ENCODE results near the gene TBC1D3B.
"Not testable (repeated sequence)": the region's sequence is repeated elsewhere in the genome, so short reads cannot be mapped to it uniquely, and the experiment has no call there.

TBC1D3B gene

DNA sequence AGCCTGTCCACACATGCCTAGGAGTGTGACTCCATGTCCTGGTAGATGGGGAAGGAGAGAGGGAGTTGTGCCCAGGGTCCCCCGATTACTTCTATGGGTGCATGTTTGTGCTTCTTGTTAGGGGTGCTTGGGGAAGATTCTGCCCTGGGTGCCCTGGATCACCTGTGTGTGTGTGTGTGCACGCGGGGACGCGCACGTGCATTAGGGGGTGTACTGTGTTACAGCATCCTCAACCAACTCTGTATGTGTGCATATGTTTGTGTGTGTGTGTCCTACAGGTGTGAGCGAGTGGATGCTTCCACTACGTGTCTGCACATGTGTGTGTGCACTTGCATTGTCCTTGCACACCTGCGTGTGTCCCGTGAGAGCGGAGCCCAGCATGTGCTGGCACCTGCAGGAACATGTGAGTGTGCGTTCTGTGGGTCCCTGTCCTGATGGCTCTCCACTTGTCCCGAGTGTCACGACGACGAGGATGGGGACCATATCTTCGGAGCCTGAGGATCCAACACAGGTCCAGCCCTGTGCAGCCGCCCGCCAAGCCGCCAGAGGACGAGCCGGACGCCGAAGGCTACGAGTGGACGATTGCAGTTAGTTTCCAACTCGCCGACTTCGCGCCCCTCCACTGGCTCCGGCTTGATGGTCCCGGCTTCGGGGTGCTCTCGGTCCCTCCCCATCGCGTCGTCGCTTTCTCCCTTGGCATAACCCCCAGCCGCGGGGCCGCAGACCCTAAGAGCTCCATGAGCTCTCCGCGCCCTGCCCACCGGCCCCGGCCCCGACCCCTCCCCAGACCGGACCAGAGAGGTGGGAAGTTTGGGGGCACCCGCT lies 6.0 kb upstream of the TBC1D3B start:
- Histone ChIP-seq H3K4me3 (ENCODE audit: low read length in 2 of 2) (peak overlapping the region; percentile 35 to 74), H3K4me2 (ENCODE audit: insufficient read depth, low read length, poor library complexity, severe bottlenecking) (peak overlapping the region; percentile 100), H3K4ac (ENCODE audit: low read length) (no peak overlapping the region), H3K9me3 (replicated peaks in 1 of 2; ENCODE audit: control insufficient read depth in 2 of 2, insufficient read depth in 1 of 2, low read depth in 1 of 2, low read length in 2 of 2) (peaks cover 0 to 2% of the 10 kb centered on the region in 2 donors), H3K27ac (replicated peaks; ENCODE audit: low read length) (no peak overlapping the region), H3K18ac (ENCODE audit: low read length) (peak overlapping the region; percentile 99), H2BK12ac (ENCODE audit: low read length) (peak overlapping the region; percentile 53), H2BK5ac (ENCODE audit: low read length) (peak overlapping the region; percentile 7), H2AK5ac (ENCODE audit: low read depth, low read length) (peak overlapping the region; percentile 88), H2BK120ac (ENCODE audit: low read depth, low read length) (peak overlapping the region; percentile 26), H3K23ac (ENCODE audit: low read depth, low read length, poor library complexity) (peak overlapping the region; percentile 62), H2AFZ (ENCODE audit: low read length) (peak overlapping the region; percentile 92), H3K14ac (ENCODE audit: low read length) (peak overlapping the region; percentile 87), H4K91ac (ENCODE audit: low read depth, low read length, poor library complexity) (no peak overlapping the region), H3K4me1 (ENCODE audit: control insufficient read depth in 2 of 2, insufficient read depth in 1 of 2, low read depth in 1 of 2, low read length in 2 of 2) (peaks cover 0 to 8% of the 10 kb centered on the region in 2 donors), H3K79me1 (ENCODE audit: low read depth, low read length) (peaks cover 4% of the 10 kb centered on the region), H3K27me3 (ENCODE audit: control insufficient read depth in 3 of 3, insufficient read depth in 3 of 3, low read depth in 1 of 3, low read length in 3 of 3) (peaks cover 0 to 49% (median 14%) of the 10 kb centered on the region in 3 experiments), H3K9ac (ENCODE audit: low read depth, low read length, poor library complexity) (peak overlapping the region; percentile 85), H2BK15ac (ENCODE audit: low read length) (peak overlapping the region; percentile 80), H4K8ac (ENCODE audit: low read depth, low read length) (peak overlapping the region; percentile 100), H3K36me3 (replicated peaks in 1 of 2; ENCODE audit: control insufficient read depth in 2 of 2, insufficient read depth in 2 of 2, low read length in 2 of 2) (no peaks in the 10 kb centered on the region)
- WGBS, 2 donors (ENCODE audit: extremely low coverage in 2 of 2, insufficient read length in 2 of 2, insufficient replicate concordance in 1 of 2): no CpG with 5 or more reads among the region's 48 CpGs
- no peak for DNase-seq (ENCODE audit: low spot score)

DNA sequence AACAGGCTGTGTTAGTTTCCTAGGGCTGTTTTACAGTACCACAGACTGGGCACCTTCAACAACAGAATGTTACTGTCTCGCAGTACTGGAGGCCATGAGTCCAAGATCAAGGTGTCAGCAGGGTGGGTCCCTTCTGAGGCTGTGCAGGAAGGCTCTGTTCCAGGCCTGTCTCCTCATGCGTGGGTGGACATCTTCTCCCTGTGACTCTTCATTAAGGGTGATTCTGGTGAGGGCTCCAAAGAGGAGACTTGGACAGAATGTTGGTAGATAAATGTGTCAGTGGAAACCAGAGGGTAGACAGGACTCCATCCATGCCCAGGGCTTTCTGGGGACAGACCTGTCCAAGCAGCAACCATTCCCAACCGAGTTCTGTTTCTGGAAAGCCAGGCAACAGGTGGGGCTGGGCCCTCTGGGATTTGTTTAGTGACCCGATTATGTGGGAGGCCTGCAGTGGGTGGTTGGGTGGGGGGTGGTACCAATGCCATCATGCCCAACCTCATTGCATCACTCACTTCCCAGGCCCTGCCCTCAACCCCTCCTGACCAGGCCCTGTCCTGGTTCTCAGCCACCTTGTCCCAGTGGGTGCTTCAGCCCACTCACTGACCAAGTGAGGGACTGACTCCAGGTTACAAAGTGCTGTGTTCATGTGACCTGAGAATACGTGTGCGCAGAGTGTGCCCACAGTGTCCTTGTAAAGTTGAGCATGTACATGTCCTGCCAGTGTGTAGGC lies 5.2 kb upstream of the TBC1D3B start:
- not testable (repeated sequence) for H3K79me1 ChIP-seq (ENCODE audit: low read depth, low read length); H3K4me1 ChIP-seq (ENCODE audit: control insufficient read depth in 2 of 2, insufficient read depth in 1 of 2, low read depth in 1 of 2, low read length in 2 of 2); H3K9ac ChIP-seq (ENCODE audit: low read depth, low read length, poor library complexity); H2BK15ac ChIP-seq (ENCODE audit: low read length); H3K4ac ChIP-seq (ENCODE audit: low read length); H4K91ac ChIP-seq (ENCODE audit: low read depth, low read length, poor library complexity); H3K4me2 ChIP-seq (ENCODE audit: insufficient read depth, low read length, poor library complexity, severe bottlenecking); H3K14ac ChIP-seq (ENCODE audit: low read length); H3K9me3 ChIP-seq (replicated peaks in 1 of 2; ENCODE audit: control insufficient read depth in 2 of 2, insufficient read depth in 1 of 2, low read depth in 1 of 2, low read length in 2 of 2); H2BK5ac ChIP-seq (ENCODE audit: low read length); H3K36me3 ChIP-seq (replicated peaks in 1 of 2; ENCODE audit: control insufficient read depth in 2 of 2, insufficient read depth in 2 of 2, low read length in 2 of 2); H3K18ac ChIP-seq (ENCODE audit: low read length); H3K23ac ChIP-seq (ENCODE audit: low read depth, low read length, poor library complexity); H3K27ac ChIP-seq (replicated peaks; ENCODE audit: low read length); H4K8ac ChIP-seq (ENCODE audit: low read depth, low read length); H2BK120ac ChIP-seq (ENCODE audit: low read depth, low read length); DNase-seq (ENCODE audit: low spot score); H2AK5ac ChIP-seq (ENCODE audit: low read depth, low read length); H2AFZ ChIP-seq (ENCODE audit: low read length); H2BK12ac ChIP-seq (ENCODE audit: low read length)
- WGBS, 2 donors (ENCODE audit: extremely low coverage in 2 of 2, insufficient read length in 2 of 2, insufficient replicate concordance in 1 of 2): no CpG with 5 or more reads among the region's 6 CpGs
- Histone ChIP-seq H3K4me3 (ENCODE audit: low read length in 2 of 2) (peak overlapping the region in 1 of 2 donors; percentile 9), H3K27me3 (ENCODE audit: control insufficient read depth in 3 of 3, insufficient read depth in 3 of 3, low read depth in 1 of 3, low read length in 3 of 3) (peaks cover 0 to 49% (median 14%) of the 10 kb centered on the region in 3 experiments)

DNA sequence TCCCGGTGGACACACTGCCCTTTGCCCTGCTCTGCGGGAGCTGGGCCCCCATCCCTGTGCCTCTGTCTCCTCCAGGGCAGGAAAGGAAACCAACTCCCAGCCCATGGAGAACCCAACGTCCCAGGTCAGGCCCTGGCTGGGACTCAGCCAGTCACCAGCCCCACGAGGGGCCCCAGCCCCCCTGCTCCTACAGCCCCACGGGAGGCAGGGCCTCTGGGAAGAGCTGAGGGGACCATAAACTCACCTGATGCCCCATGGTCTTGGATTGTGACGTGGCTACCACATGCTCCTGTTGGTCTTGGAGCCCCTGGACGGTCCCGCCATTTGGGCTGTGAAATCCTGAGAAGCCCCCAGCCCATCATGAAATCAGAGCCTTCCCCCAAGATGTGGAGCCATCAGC lies 7.6 kb downstream of the TBC1D3B start:
- H3K27me3 ChIP-seq (ENCODE audit: control insufficient read depth in 3 of 3, insufficient read depth in 3 of 3, low read depth in 1 of 3, low read length in 3 of 3); H4K91ac ChIP-seq (ENCODE audit: low read depth, low read length, poor library complexity); H2BK15ac ChIP-seq (ENCODE audit: low read length); H3K27ac ChIP-seq (replicated peaks; ENCODE audit: low read length); H3K18ac ChIP-seq (ENCODE audit: low read length); H2BK5ac ChIP-seq (ENCODE audit: low read length); H2AK5ac ChIP-seq (ENCODE audit: low read depth, low read length); H3K36me3 ChIP-seq (replicated peaks in 1 of 2; ENCODE audit: control insufficient read depth in 2 of 2, insufficient read depth in 2 of 2, low read length in 2 of 2); H3K14ac ChIP-seq (ENCODE audit: low read length); H2AFZ ChIP-seq (ENCODE audit: low read length); H3K9me3 ChIP-seq (replicated peaks in 1 of 2; ENCODE audit: control insufficient read depth in 2 of 2, insufficient read depth in 1 of 2, low read depth in 1 of 2, low read length in 2 of 2); DNase-seq (ENCODE audit: low spot score); H3K4ac ChIP-seq (ENCODE audit: low read length); H2BK12ac ChIP-seq (ENCODE audit: low read length); H3K4me2 ChIP-seq (ENCODE audit: insufficient read depth, low read length, poor library complexity, severe bottlenecking); H3K9ac ChIP-seq (ENCODE audit: low read depth, low read length, poor library complexity); H4K8ac ChIP-seq (ENCODE audit: low read depth, low read length); H3K79me1 ChIP-seq (ENCODE audit: low read depth, low read length); H3K4me1 ChIP-seq (ENCODE audit: control insufficient read depth in 2 of 2, insufficient read depth in 1 of 2, low read depth in 1 of 2, low read length in 2 of 2); H2BK120ac ChIP-seq (ENCODE audit: low read depth, low read length); H3K4me3 ChIP-seq (ENCODE audit: low read length in 2 of 2); H3K23ac ChIP-seq (ENCODE audit: low read depth, low read length, poor library complexity): not testable (repeated sequence)
- WGBS, 2 donors (ENCODE audit: extremely low coverage in 2 of 2, insufficient read length in 2 of 2, insufficient replicate concordance in 1 of 2): no CpG with 5 or more reads among the region's 8 CpGs
